ENCODE results near the gene SYVN1. TPM values are rescaled to one million over a fixed set of nuclear protein-coding genes. Genes with fewer than 3 reads are reported as not detected.

Gene SYVN1
- total RNA-seq, 3 donors from 2014 or later, result 36.8 to 51.5 (median 47.2) TPM

DNA sequence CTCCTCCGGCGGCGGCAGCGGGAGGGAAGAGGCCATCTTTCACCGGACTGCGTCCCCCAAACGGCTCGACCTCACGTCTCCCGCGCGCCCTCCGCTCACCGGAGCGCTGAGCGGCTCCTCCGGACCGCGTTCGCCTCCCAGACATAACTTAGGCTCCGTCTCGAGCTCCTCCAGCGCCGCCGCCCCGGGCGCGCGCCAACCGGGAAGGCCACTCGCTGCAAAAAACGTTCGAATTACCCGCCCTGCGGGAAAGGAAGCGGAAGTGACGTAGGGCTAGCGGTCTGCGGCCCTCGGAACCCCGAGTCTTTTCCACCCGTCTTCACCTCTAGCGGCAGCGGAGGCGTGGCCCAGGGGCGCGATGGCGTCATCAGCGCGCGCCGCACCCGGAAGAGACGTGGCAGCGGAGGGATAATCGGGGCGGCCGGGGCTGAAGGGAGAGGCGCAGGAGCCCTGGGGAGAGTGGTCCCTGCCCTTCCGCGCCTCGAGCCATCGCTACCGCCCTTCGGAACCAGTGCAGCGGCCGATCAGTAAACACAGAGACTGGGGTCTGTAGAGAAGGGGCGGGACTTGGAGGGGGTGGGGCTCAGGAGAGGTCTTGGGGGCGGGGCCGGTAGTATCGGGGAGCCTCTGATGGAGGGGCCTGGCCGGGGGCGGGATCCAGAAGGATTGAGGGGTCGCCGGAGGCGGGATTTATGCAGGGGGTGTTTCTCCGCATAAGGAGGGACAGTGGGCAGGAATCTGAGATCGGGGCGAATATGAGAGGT is 50.3 kb downstream of the SYVN1 start, which contains the start of the genes CDCA5 and ZFPL1:
Gene CDCA5, minus strand, starts transcription at position 207 of the 764 bp plus-strand sequence. Its CDS starts 62 bp downstream, at position 145.
Gene ZFPL1, plus strand, starts transcription at position 389 of the 764 bp plus-strand sequence. CDS start 477 bp downstream, outside the sequence.
- peak; percentile 90 to 92 for ATAC-seq
- peaks cover 15% of the 10 kb centered on the region for H3K36me3 Mint-ChIP-seq (ENCODE audit: insufficient read depth)

GRCh38 chr11:65083134-65083833 is 51.0 kb downstream of the SYVN1 start:
- Mint-ChIP-seq H3K36me3 (ENCODE audit: insufficient read depth) (peaks cover 7% of the 10 kb centered on the region), H3K4me3 (peak overlapping the region; percentile 93), H3K9me3 (no peaks in the 10 kb centered on the region), H3K4me1 (ENCODE audit: low read depth) (peaks cover 31% of the 10 kb centered on the region), H3K27me3 (ENCODE audit: low read depth) (no peaks in the 10 kb centered on the region)
- peak; percentile 1 to 8 for ATAC-seq
- DNase-seq, result no peak

More for the DNA sequence above, 50.3 kb downstream of the SYVN1 start, which contains the start of the genes CDCA5 and ZFPL1:
- Mint-ChIP-seq H3K4me3 (peak within 1 kb of the TSS; percentile 93), H3K4me1 (ENCODE audit: low read depth) (peaks cover 26% of the 10 kb centered on the region), H3K27me3 (ENCODE audit: low read depth) (no peaks in the 10 kb centered on the region), H3K9me3 (no peaks in the 10 kb centered on the region)
- DNase-seq, result peak; percentile 95

DNA sequence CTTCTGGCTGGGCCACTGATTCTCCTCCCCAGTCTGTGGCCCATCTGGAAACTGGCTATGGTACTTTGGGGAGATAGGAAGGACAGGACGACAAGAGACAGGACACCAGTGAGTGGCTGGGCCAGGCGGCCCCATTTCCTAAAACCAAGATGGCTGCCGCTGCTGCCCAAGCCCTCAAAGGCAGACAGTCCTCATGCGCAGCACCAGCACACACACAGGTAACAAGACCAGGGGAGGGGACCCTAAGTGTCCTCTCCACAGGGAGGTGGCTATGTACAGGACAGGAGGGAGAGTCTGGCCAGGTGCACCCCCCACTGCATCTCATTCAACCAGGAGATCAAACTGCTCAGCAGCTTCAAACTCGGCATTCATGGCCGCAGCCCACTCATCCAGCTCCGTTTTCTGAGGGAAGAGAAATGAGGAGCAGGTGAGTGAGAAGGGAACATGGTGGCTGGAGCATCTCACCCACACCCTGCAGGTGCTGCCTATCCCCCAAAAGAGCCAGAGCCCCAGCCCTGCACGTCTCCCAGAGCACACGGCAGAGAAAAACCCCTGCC is 55.5 kb downstream of the SYVN1 start:
- H3K4me3 Mint-ChIP-seq, result no peak overlapping the region
- peaks cover 16% of the 10 kb centered on the region for H3K4me1 Mint-ChIP-seq (ENCODE audit: low read depth)
- ATAC-seq (no peak), DNase-seq (no peak)
- H3K27me3 Mint-ChIP-seq (ENCODE audit: low read depth), result no peaks in the 10 kb centered on the region
- H3K36me3 Mint-ChIP-seq (ENCODE audit: insufficient read depth), result no peaks in the 10 kb centered on the region
- no peaks in the 10 kb centered on the region for H3K9me3 Mint-ChIP-seq

GRCh38 chr11:65078151-65078550 is 56.2 kb downstream of the SYVN1 start:
- Mint-ChIP-seq H3K36me3 (ENCODE audit: insufficient read depth) (no peaks in the 10 kb centered on the region), H3K4me3 (no peak overlapping the region), H3K4me1 (ENCODE audit: low read depth) (peaks cover 13% of the 10 kb centered on the region), H3K27me3 (ENCODE audit: low read depth) (no peaks in the 10 kb centered on the region), H3K9me3 (no peaks in the 10 kb centered on the region)
- ATAC-seq (peak; percentile 91 to 93), DNase-seq (peak; percentile 67)

- Mint-ChIP-seq H3K4me3 (no peak overlapping the region), H3K27me3 (ENCODE audit: low read depth) (no peaks in the 10 kb centered on the region), H3K9me3 (no peaks in the 10 kb centered on the region), H3K36me3 (ENCODE audit: insufficient read depth) (no peaks in the 10 kb centered on the region), H3K4me1 (ENCODE audit: low read depth) (peaks cover 8% of the 10 kb centered on the region)
- no peak for DNase-seq
- no peak for ATAC-seq
Measured at GRCh38 chr11:65077451-65077850, 56.9 kb downstream of the SYVN1 start.

Other genes with a start within 250 kb of the SYVN1 start
- 10 to 100 TPM; 20.6 to 24.1 (median 21.7) TPM for gene ATG2A, start 217.3 kb downstream of the SYVN1 start, total RNA-seq
- gene PPP2R5B, start 209.8 kb downstream of the SYVN1 start, total RNA-seq, result 1 to 10 TPM; 6.9 to 8.2 (median 7.9) TPM
- gene GPHA2, start 198.6 kb downstream of the SYVN1 start, total RNA-seq, result not detected
- not detected for gene MAJIN, start 162.4 kb downstream of the SYVN1 start, total RNA-seq
- gene BATF2, start 137.5 kb downstream of the SYVN1 start, total RNA-seq, result under 1 TPM in 1 of 3 donors, not detected in 2; 0.33 TPM
- gene ARL2, start 120.4 kb downstream of the SYVN1 start, total RNA-seq, result 100 to 1,000 TPM in 2 of 3 donors, 10 to 100 TPM in 1; 84.9 to 104 (median 104) TPM
- gene SNX15, start 107.1 kb downstream of the SYVN1 start, total RNA-seq, result 10 to 100 TPM; 11.5 to 13.5 (median 12.5) TPM
- 10 to 100 TPM; 12.5 to 19.1 (median 15.2) TPM for gene SAC3D1, start 93.3 kb downstream of the SYVN1 start, total RNA-seq
- gene NAALADL1, start 76.0 kb downstream of the SYVN1 start, total RNA-seq, result 1 to 10 TPM; 5.4 to 8.2 (median 7.7) TPM
- gene CDCA5, start 50.5 kb downstream of the SYVN1 start, total RNA-seq, result 10 to 100 TPM; 26.4 to 37.1 (median 35.1) TPM
- gene ZFPL1, start 50.3 kb downstream of the SYVN1 start, total RNA-seq, result 10 to 100 TPM; 36.5 to 37.1 (median 36.6) TPM
- 100 to 1,000 TPM; 161 to 165 (median 161) TPM for gene VPS51, start 38.3 kb downstream of the SYVN1 start, total RNA-seq
- gene TM7SF2, start 22.6 kb downstream of the SYVN1 start, total RNA-seq, result 10 to 100 TPM; 18.4 to 19.4 (median 18.7) TPM
- 10 to 100 TPM; 25.9 to 28.1 (median 26.2) TPM for gene ZNHIT2, start 16.8 kb downstream of the SYVN1 start, total RNA-seq
- 1,000 to 10,000 TPM; 1,673 to 1,831 (median 1,724) TPM for gene FAU, start 12.4 kb downstream of the SYVN1 start, total RNA-seq
- 100 to 1,000 TPM; 102 to 110 (median 104) TPM for gene MRPL49, start 12.2 kb downstream of the SYVN1 start, total RNA-seq
- not detected for gene SPDYC, start 35.7 kb upstream of the SYVN1 start, total RNA-seq
- gene CAPN1, start 47.4 kb upstream of the SYVN1 start, total RNA-seq, result 10 to 100 TPM; 65.5 to 86.2 (median 81.9) TPM
- gene POLA2, start 127.4 kb upstream of the SYVN1 start, total RNA-seq, result 10 to 100 TPM; 49.2 to 64.7 (median 57.6) TPM
- gene CDC42EP2, start 180.3 kb upstream of the SYVN1 start, total RNA-seq, result 1 to 10 TPM; 1.3 to 1.9 (median 1.6) TPM
- 10 to 100 TPM; 56.7 to 59.1 (median 58.0) TPM for gene DPF2, start 199.3 kb upstream of the SYVN1 start, total RNA-seq
- gene TIGD3, start 220.2 kb upstream of the SYVN1 start, total RNA-seq, result under 1 TPM; 0.46 to 0.66 (median 0.50) TPM
- gene SLC25A45, start 248.1 kb upstream of the SYVN1 start, total RNA-seq, result 10 to 100 TPM in 1 of 3 donors, 1 to 10 TPM in 2; 7.0 to 11.1 (median 9.5) TPM

Measured in activated T-cell treated with anti-CD3 and anti-CD28 coated beads, Interleukin-2, amount 50 U/mL, for 4 hours (primary cell).